Body of pancreas (tissue), 4 donors: ENCODE measurements around the gene DELE1.

ENCODE experiments used
- POLR2A ChIP-seq, 3 donors: fragments of 450-650 bp; IDR thresholded peaks; one replicate each; pipeline ENCODE4 v1.6.1; 2016; ENCODE audit warnings: antibody characterized with exemption in 3 of 3, mild to moderate bottlenecking in 2 of 3
- TF ChIP-seq, protein P1 (sequence below), 7 experiments: fragments of 450-650 bp in 4 of 7; fragments of 200-600 bp in 3 of 7; sonication (generic) in 3 of 7; IDR thresholded peaks; one replicate each; pipeline ENCODE4 v1.5.1; 2016 to 2019; ENCODE audit warnings: antibody characterized with exemption in 7 of 7

DNA sequence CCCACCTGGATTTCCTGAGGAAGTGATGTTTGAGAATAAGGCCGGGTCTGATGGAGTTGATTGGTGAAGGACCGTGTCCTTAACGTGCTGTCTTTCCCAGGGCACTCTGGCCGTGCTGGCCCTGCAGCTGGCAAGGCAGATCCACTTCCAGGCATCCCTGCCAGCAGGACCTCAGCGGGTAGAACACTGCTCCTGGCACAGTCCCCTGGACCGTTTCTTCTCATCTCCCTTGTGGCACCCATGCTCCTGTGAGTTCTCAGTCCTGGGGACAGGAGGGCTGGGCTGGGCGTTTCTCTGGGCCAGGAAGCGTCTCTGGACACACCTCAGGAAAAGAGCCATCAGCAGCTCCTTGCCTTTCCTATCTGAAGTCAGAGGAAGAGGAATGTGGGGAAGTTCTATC, 4.4 kb downstream of the DELE1 start:
- TF ChIP-seq, protein P1, sequence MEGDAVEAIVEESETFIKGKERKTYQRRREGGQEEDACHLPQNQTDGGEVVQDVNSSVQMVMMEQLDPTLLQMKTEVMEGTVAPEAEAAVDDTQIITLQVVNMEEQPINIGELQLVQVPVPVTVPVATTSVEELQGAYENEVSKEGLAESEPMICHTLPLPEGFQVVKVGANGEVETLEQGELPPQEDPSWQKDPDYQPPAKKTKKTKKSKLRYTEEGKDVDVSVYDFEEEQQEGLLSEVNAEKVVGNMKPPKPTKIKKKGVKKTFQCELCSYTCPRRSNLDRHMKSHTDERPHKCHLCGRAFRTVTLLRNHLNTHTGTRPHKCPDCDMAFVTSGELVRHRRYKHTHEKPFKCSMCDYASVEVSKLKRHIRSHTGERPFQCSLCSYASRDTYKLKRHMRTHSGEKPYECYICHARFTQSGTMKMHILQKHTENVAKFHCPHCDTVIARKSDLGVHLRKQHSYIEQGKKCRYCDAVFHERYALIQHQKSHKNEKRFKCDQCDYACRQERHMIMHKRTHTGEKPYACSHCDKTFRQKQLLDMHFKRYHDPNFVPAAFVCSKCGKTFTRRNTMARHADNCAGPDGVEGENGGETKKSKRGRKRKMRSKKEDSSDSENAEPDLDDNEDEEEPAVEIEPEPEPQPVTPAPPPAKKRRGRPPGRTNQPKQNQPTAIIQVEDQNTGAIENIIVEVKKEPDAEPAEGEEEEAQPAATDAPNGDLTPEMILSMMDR (IDR thresholded peaks at IDR 0.05), result no peak
- TF ChIP-seq POLR2A (IDR thresholded peaks at IDR 0.05), result no peak
